HG02970 (cell line): Measurements from ENCODE around the gene SPATA20.

ENCODE experiments used
- ATAC-seq: cut with Tn5 transposase; IDR thresholded peaks from one replicate; pipeline ENCODE4 v1.9.1; 2021; ENCODE audit warnings: mild to moderate bottlenecking, moderate library complexity, moderate number of reproducible peaks; ENCODE audit not compliant: unreplicated experiment, low FRiP score

Gene SPATA20

GRCh38 chr17:50547035-50547735, at the start of gene SPATA20:
Gene SPATA20 (plus strand): TSS chr17:50547174. CDS start chr17:50547209, 35 bp downstream.
- ATAC-seq = no peak

- no peak for ATAC-seq
These were observed 48.7 kb upstream of the SPATA20 start for GRCh38 chr17:50498021-50498874.

GRCh38 chr17:50499270-50499669, 47.7 kb upstream of the SPATA20 start:
- ATAC-seq = no peak

GRCh38 chr17:50499721-50500120, 47.3 kb upstream of the SPATA20 start:
- no peak for ATAC-seq

GRCh38 chr17:50501054-50501453, 45.9 kb upstream of the SPATA20 start:
- ATAC-seq = no peak

GRCh38 chr17:50502301-50502990, 44.5 kb upstream of the SPATA20 start:
- no peak for ATAC-seq

- no peak for ATAC-seq
These were observed 41.3 kb upstream of the SPATA20 start for GRCh38 chr17:50505591-50506130.

GRCh38 chr17:50506298-50506697, 40.7 kb upstream of the SPATA20 start:
- no peak for ATAC-seq

- peak; percentile 29 for ATAC-seq
These were observed 39.0 kb upstream of the SPATA20 start, which contains the start of gene MYCBPAP for GRCh38 chr17:50507871-50508572. Gene MYCBPAP (plus strand): TSS chr17:50508439. CDS start chr17:50508675, 236 bp downstream.

GRCh38 chr17:50508573-50509460, 38.2 kb upstream of the SPATA20 start:
- no peak for ATAC-seq

- ATAC-seq = peak; percentile 69
These were observed 35.9 kb upstream of the SPATA20 start for GRCh38 chr17:50511058-50511457.

- no peak for ATAC-seq
These were observed 33.5 kb upstream of the SPATA20 start for GRCh38 chr17:50513495-50513894.

GRCh38 chr17:50514388-50514787, 32.6 kb upstream of the SPATA20 start:
- ATAC-seq = no peak

- ATAC-seq = no peak
These were observed 31.9 kb upstream of the SPATA20 start for GRCh38 chr17:50514936-50515702.

- ATAC-seq = no peak
These were observed 30.0 kb upstream of the SPATA20 start for GRCh38 chr17:50517011-50517410.

GRCh38 chr17:50517504-50518383, 29.2 kb upstream of the SPATA20 start:
- no peak for ATAC-seq

- no peak for ATAC-seq
These were observed 28.5 kb upstream of the SPATA20 start for GRCh38 chr17:50518384-50519023.
